Lung (tissue), 12 donors: ENCODE data around the gene EEF1AKMT1. TPM values are rescaled to one million over a fixed set of nuclear protein-coding genes. Genes with fewer than 3 reads are reported as not detected.

ENCODE experiments used
- ATAC-seq: fragments of 200-7000 bp; cut with Tn5 transposase; one replicate; pipeline ENCODE4 v1.9.1; 2020; ENCODE audit warnings: moderate number of reproducible peaks; ENCODE audit not compliant: insufficient read depth, low FRiP score
- DNase-seq, 3 donors: peaks; one replicate each; pipeline ENCODE4 v3.0.0-alpha.2; 2013 to 2017
- H3K27ac ChIP-seq, 2 donors: one replicate each; pipeline ENCODE4 v1.5.1; 2013; ENCODE audit warnings: mild to moderate bottlenecking in 2 of 2, moderate library complexity in 2 of 2, control low read depth in 1 of 2, inconsistent platforms in 1 of 2, low read depth in 1 of 2, low read length in 1 of 2
- H3K27me3 ChIP-seq, 3 donors: one replicate each; pipeline ENCODE4 v1.5.1; 2013; ENCODE audit warnings: low read length in 2 of 3; ENCODE audit not compliant: control insufficient read depth in 3 of 3, insufficient read depth in 3 of 3
- H3K36me3 ChIP-seq, 4 donors: one replicate each; pipeline ENCODE4 v1.5.1; 2013; ENCODE audit warnings: low read length in 4 of 4, mild to moderate bottlenecking in 1 of 4, moderate library complexity in 1 of 4; ENCODE audit not compliant: control insufficient read depth in 4 of 4, insufficient read depth in 4 of 4
- H3K4me1 ChIP-seq, 5 donors: one replicate each; pipeline ENCODE4 v1.5.1; 2013; ENCODE audit warnings: low read length in 5 of 5, mild to moderate bottlenecking in 2 of 5, moderate library complexity in 1 of 5; ENCODE audit not compliant: control insufficient read depth in 5 of 5, insufficient read depth in 5 of 5
- H3K4me3 ChIP-seq: one replicate; pipeline ENCODE4 v1.5.1; 2013; ENCODE audit warnings: mild to moderate bottlenecking, control low read depth, moderate library complexity
- H3K9ac ChIP-seq, 2 donors: one replicate each; pipeline ENCODE4 v1.5.1; 2013; ENCODE audit warnings: low read length in 2 of 2, control low read depth in 1 of 2; ENCODE audit not compliant: insufficient read depth in 1 of 2
- H3K9me3 ChIP-seq, 4 donors: one replicate each; pipeline ENCODE4 v1.5.1; 2013; ENCODE audit warnings: low read length in 3 of 4, mild to moderate bottlenecking in 1 of 4, moderate library complexity in 1 of 4; ENCODE audit not compliant: control insufficient read depth in 4 of 4, insufficient read depth in 3 of 4
- WGBS, 2 donors: extraction: QIAGEN DNeasy Blood & Tissue Kit; methylation state at CpG; one replicate each; pipeline ENCODE4 v1.1.7; 2013; 5-methylcytosine and 5-hydroxymethylcytosine counted together
- polyA plus RNA-seq, 2 donors: library from polyadenylated mRNA; stranded (reverse); fragments of 200-250 nt; gene quantifications; one replicate each; pipeline ENCODE4 v1.2.1, GENCODE V29; 2013
- total RNA-seq, 2 donors: library from RNA; depleted of rRNA in 1 of 2; stranded (reverse); fragments of >200 nt in 1 of 2; gene quantifications; one replicate each; pipeline ENCODE4 v1.2.1, GENCODE V29; 2014 to 2021
- TF ChIP-seq, protein P1 (sequence below): IDR thresholded peaks from 2 replicates; pipeline ENCODE4 v1.5.1; 2012; ENCODE audit warnings: mild to moderate bottlenecking; ENCODE audit errors: control extremely low read depth, extremely low read depth
- donor health status: control.
- donor health status: control.
- donor health status: Bipolar disorder and iron deficiency.
- donor health status: healthy.
- donor health status: DM: yes; HTN: yes; CAD: no.

Gene EEF1AKMT1
- total and polyA plus RNA-seq, 4 donors, result 6.7 to 14.7 (median 11.5) TPM

DNA sequence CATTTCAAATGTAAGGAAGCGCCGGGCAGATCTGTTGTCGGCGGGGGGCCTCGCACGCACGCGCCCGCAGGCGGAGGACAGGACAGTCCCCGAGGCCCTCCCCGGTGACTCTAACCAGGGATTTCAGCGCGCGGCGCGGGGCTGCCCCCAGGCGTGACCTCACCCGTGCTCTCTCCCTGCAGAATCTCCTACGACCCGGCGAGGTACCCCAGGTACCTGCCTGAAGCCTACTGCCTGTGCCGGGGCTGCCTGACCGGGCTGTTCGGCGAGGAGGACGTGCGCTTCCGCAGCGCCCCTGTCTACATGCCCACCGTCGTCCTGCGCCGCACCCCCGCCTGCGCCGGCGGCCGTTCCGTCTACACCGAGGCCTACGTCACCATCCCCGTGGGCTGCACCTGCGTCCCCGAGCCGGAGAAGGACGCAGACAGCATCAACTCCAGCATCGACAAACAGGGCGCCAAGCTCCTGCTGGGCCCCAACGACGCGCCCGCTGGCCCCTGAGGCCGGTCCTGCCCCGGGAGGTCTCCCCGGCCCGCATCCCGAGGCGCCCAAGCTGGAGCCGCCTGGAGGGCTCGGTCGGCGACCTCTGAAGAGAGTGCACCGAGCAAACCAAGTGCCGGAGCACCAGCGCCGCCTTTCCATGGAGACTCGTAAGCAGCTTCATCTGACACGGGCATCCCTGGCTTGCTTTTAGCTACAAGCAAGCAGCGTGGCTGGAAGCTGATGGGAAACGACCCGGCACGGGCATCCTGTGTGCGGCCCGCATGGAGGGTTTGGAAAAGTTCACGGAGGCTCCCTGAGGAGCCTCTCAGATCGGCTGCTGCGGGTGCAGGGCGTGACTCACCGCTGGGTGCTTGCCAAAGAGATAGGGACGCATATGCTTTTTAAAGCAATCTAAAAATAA is 52.1 kb downstream of the EEF1AKMT1 start:
- H3K36me3 ChIP-seq, result no peaks in the 10 kb centered on the region
- DNase-seq (peak; percentile 55 to 77 (median 62)), ATAC-seq (peak; percentile 41)
- peak overlapping the region; percentile 33 for H3K4me3 ChIP-seq
- WGBS, 2 donors, result 9% methylated on average over 75 to 81 of the region's 81 CpGs
- H3K4me1 ChIP-seq, result peaks cover 0 to 10% (median 0%) of the 10 kb centered on the region in 5 donors
- H3K9ac ChIP-seq, result no peak overlapping the region
- TF ChIP-seq, protein P1, sequence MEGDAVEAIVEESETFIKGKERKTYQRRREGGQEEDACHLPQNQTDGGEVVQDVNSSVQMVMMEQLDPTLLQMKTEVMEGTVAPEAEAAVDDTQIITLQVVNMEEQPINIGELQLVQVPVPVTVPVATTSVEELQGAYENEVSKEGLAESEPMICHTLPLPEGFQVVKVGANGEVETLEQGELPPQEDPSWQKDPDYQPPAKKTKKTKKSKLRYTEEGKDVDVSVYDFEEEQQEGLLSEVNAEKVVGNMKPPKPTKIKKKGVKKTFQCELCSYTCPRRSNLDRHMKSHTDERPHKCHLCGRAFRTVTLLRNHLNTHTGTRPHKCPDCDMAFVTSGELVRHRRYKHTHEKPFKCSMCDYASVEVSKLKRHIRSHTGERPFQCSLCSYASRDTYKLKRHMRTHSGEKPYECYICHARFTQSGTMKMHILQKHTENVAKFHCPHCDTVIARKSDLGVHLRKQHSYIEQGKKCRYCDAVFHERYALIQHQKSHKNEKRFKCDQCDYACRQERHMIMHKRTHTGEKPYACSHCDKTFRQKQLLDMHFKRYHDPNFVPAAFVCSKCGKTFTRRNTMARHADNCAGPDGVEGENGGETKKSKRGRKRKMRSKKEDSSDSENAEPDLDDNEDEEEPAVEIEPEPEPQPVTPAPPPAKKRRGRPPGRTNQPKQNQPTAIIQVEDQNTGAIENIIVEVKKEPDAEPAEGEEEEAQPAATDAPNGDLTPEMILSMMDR, result no peak
- peaks cover 0 to 2% (median 0%) of the 10 kb centered on the region in 4 donors for H3K9me3 ChIP-seq
- peaks cover 0 to 9% (median 0%) of the 10 kb centered on the region in 3 donors for H3K27me3 ChIP-seq
- H3K27ac ChIP-seq, result no peak overlapping the region

DNA sequence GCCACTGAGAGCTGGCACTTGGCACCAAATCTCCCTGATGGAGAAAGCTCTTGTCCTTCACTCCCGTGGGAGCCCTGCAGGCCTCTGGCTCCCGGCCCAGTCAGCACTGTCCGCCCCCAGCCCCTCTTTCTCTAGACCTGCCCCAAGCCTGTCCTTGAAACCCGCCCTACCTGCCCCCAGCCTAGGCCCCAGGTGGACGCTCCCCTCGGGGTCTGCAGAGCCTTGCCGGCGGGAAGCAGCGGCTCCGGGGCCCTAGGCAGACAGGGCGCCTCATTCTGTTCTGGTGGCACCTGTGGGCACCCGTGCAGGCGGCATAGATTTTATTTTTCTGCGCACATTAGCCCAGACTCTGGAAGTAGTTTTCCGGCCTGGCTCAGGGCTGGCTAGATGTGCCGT is 52.7 kb downstream of the EEF1AKMT1 start:
- DNase-seq, result no peak
- peaks cover 0 to 9% (median 0%) of the 10 kb centered on the region in 3 donors for H3K27me3 ChIP-seq
- H3K4me1 ChIP-seq, result peaks cover 0 to 10% (median 0%) of the 10 kb centered on the region in 5 donors
- peaks cover 0 to 2% (median 0%) of the 10 kb centered on the region in 4 donors for H3K9me3 ChIP-seq
- no peak overlapping the region for H3K9ac ChIP-seq
- WGBS, 2 donors, result 78 to 82% methylated on average over 16 of the region's 16 CpGs
- TF ChIP-seq, protein P1, result no peak
- H3K27ac ChIP-seq, result no peak overlapping the region
- H3K4me3 ChIP-seq, result no peak overlapping the region
- no peak for ATAC-seq
- H3K36me3 ChIP-seq, result no peaks in the 10 kb centered on the region

DNA sequence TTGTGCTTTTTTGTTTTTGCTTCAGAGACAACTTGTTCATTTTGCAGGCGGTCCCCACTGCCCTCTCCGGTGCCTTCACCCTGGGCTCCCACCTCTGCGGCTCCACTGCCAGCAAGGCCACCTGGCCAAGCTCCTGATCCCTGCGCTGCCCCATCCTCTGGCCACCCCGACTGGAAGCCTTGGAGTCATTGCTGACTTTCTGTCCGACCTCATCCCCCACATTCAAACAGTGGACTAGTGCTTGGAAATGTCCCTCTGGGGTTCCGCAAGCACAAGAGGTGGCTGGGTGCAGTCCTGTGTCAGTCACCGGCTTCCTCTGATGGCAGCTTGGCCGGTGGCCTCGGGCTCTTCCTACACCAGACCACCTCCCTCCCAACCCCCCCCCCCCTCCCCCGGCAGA is 53.3 kb downstream of the EEF1AKMT1 start:
- Histone ChIP-seq H3K36me3 (no peaks in the 10 kb centered on the region), H3K4me3 (no peak overlapping the region), H3K27ac (no peak overlapping the region), H3K27me3 (peaks cover 0 to 9% (median 0%) of the 10 kb centered on the region in 3 donors), H3K4me1 (peaks cover 0 to 10% (median 0%) of the 10 kb centered on the region in 5 donors), H3K9me3 (peaks cover 0 to 2% (median 0%) of the 10 kb centered on the region in 4 donors), H3K9ac (no peak overlapping the region)
- TF ChIP-seq, protein P1, result no peak
- WGBS, 2 donors, result 86 to 92% methylated on average over 11 of the region's 11 CpGs
- DNase-seq, result no peak
- no peak for ATAC-seq
